Heart left ventricle (tissue), 13 donors: ENCODE measurements around the gene EML6.

ENCODE experiments used
- POLR2A ChIP-seq, 2 donors: fragments of 450-650 bp; IDR thresholded peaks; one replicate each; pipeline ENCODE4 v1.6.1; 2017; ENCODE audit warnings: antibody characterized with exemption in 2 of 2, mild to moderate bottlenecking in 2 of 2, moderate library complexity in 2 of 2
- TF ChIP-seq, protein P1 (sequence below), 12 donors: fragments of 200-600 bp; sonication (generic) in 4 of 12; IDR thresholded peaks; one replicate each; pipeline versions ENCODE4 v1.5.0 to v1.8.0; 2018 to 2022; ENCODE audit warnings: antibody characterized with exemption in 12 of 12, mild to moderate bottlenecking in 5 of 12
- donor health status: ischemic (EF 13 %, LVEDD 7.1; RV severe dilation, severe dysfunction).
- donor health status: DM: no; HTN: yes; CAD: no.
- donor health status: DM: no; HTN: no; CAD: no.
- donor health status: ischemic (EF 25% LVEDD 6.9; RV normal size, moderate dysfunction).
- donor health status: ischemic (EF 25% LVEDD 5.7; RV mildly dilated, moderate dysfunction).
- donor health status: ischemic (EF 35%, LVEDD 5.7; RV mildly dilated, moderate dysfunction).
- donor health status: nonischemic (EF 11% LVEDD 7.7; RV severe dilation, severe dysfunction).
- donor health status: DM: yes; HTN: yes; CAD: no.
- donor health status: PGD.
- donor health status: ischemic (EF 29% LVEDD 5.4; RV normal size, mild dysfunction).
- donor health status: nonischemic (EF 23%, LVEDD 6.1; RV moderate dilation, normal function).

DNA sequence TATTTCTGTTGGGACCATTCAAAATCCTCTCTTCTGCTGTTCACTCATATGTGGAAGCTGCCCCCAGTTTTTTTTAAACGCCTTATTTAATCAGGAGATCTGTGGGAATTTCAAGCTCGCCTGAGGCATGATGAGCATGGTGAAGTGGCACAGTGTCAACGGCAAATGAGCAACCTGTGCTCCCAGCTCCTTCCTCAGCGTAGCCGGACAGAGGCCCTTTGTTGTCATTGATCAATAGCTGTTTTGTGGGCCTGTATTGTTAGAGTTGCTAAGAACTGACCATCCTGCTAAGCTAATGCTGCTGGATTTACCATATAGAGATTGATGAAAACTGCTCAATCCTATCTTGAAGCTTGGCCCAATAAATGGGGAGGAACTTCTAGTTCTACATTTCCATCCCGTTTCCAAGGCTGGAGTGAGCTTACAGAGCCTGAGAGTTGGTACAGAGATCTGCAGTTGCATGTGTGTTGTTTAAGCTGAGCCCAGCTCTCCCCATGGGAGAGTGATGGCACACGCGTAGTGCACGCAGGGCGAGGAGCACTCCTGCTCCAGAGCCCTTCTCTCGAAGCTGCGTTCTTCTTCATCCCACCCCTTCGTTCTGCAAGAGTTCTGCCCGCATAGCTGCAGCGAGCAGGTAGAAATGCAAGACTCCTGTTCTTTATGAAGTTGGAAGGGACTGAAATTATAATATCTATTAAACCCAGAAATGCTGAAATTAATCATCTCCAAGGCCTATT is 218.0 kb downstream of the EML6 start:
- TF ChIP-seq, protein P1, sequence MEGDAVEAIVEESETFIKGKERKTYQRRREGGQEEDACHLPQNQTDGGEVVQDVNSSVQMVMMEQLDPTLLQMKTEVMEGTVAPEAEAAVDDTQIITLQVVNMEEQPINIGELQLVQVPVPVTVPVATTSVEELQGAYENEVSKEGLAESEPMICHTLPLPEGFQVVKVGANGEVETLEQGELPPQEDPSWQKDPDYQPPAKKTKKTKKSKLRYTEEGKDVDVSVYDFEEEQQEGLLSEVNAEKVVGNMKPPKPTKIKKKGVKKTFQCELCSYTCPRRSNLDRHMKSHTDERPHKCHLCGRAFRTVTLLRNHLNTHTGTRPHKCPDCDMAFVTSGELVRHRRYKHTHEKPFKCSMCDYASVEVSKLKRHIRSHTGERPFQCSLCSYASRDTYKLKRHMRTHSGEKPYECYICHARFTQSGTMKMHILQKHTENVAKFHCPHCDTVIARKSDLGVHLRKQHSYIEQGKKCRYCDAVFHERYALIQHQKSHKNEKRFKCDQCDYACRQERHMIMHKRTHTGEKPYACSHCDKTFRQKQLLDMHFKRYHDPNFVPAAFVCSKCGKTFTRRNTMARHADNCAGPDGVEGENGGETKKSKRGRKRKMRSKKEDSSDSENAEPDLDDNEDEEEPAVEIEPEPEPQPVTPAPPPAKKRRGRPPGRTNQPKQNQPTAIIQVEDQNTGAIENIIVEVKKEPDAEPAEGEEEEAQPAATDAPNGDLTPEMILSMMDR (IDR thresholded peaks at IDR 0.05): no peak
- no peak for TF ChIP-seq POLR2A (IDR thresholded peaks at IDR 0.05)
